ENCODE measurements around the gene TMEM267.

DNA sequence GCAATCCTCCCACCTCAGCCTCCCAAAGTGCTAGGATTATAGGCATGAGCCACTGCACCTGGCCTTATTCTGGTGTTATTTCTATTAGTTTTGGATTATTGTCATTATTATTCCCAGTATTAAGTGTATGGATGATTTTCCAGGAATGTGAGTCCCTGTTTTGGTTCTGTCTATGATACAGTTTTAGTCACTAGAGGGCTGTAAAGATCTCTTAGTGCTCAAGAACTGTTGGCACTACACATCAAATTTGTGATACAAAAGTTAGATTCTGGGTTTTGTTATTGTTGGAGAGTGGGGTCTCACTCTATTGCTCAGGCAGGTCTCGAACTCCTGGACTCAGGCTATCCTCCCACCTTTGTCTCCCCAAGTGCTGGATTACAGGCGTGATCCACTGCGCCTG is 83.6 kb downstream of the TMEM267 start:
- TF ChIP-seq, protein P1, sequence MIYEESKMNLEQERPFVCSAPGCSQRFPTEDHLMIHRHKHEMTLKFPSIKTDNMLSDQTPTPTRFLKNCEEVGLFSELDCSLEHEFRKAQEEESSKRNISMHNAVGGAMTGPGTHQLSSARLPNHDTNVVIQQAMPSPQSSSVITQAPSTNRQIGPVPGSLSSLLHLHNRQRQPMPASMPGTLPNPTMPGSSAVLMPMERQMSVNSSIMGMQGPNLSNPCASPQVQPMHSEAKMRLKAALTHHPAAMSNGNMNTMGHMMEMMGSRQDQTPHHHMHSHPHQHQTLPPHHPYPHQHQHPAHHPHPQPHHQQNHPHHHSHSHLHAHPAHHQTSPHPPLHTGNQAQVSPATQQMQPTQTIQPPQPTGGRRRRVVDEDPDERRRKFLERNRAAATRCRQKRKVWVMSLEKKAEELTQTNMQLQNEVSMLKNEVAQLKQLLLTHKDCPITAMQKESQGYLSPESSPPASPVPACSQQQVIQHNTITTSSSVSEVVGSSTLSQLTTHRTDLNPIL (CRISPR knock-in tag; IDR thresholded peaks at IDR 0.05; ENCODE audit: low read depth), result no peak
- TF ChIP-seq SNAI2 (CRISPR knock-in tag; IDR thresholded peaks at IDR 0.05) (no peak), ZFP30 (CRISPR knock-in tag; IDR thresholded peaks at IDR 0.05) (no peak), ZNF8 (CRISPR knock-in tag; IDR thresholded peaks at IDR 0.05) (no peak), ZNF70 (CRISPR knock-in tag; IDR thresholded peaks at IDR 0.05) (no peak), ISL1 (CRISPR knock-in tag; IDR thresholded peaks at IDR 0.05) (no peak), ARNTL (CRISPR knock-in tag; IDR thresholded peaks at IDR 0.05; ENCODE audit: borderline replicate concordance, low read depth) (no peak)
- TF ChIP-seq, protein P2, sequence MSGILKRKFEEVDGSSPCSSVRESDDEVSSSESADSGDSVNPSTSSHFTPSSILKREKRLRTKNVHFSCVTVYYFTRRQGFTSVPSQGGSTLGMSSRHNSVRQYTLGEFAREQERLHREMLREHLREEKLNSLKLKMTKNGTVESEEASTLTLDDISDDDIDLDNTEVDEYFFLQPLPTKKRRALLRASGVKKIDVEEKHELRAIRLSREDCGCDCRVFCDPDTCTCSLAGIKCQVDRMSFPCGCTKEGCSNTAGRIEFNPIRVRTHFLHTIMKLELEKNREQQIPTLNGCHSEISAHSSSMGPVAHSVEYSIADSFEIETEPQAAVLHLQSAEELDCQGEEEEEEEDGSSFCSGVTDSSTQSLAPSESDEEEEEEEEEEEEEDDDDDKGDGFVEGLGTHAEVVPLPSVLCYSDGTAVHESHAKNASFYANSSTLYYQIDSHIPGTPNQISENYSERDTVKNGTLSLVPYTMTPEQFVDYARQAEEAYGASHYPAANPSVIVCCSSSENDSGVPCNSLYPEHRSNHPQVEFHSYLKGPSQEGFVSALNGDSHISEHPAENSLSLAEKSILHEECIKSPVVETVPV (CRISPR knock-in tag; IDR thresholded peaks at IDR 0.05), result no peak
- TF ChIP-seq, protein P3, sequence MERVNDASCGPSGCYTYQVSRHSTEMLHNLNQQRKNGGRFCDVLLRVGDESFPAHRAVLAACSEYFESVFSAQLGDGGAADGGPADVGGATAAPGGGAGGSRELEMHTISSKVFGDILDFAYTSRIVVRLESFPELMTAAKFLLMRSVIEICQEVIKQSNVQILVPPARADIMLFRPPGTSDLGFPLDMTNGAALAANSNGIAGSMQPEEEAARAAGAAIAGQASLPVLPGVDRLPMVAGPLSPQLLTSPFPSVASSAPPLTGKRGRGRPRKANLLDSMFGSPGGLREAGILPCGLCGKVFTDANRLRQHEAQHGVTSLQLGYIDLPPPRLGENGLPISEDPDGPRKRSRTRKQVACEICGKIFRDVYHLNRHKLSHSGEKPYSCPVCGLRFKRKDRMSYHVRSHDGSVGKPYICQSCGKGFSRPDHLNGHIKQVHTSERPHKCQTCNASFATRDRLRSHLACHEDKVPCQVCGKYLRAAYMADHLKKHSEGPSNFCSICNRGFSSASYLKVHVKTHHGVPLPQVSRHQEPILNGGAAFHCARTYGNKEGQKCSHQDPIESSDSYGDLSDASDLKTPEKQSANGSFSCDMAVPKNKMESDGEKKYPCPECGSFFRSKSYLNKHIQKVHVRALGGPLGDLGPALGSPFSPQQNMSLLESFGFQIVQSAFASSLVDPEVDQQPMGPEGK (CRISPR knock-in tag; IDR thresholded peaks at IDR 0.05; ENCODE audit: borderline replicate concordance), result no peak
